ENCODE data around the gene CLRN1.

The CLRN1 gene

GRCh38 chr3:150898046-150898754 is 74.3 kb downstream of the CLRN1 start:
- Histone ChIP-seq H3K79me2 (ENCODE audit: low read length) (no peaks in the 10 kb centered on the region), H3K4me3 (ENCODE audit: low read length) (no peak overlapping the region), H3K4me2 (ENCODE audit: low read length) (no peak overlapping the region), H3K4me1 (ENCODE audit: low read length) (no peaks in the 10 kb centered on the region), H2AFZ (ENCODE audit: low read depth, low read length) (no peak overlapping the region), H3K9ac (ENCODE audit: low read length) (no peak overlapping the region), H3K27ac (ENCODE audit: low read length) (no peak overlapping the region), H3K36me3 (replicated peaks; ENCODE audit: low read depth, low read length) (no peaks in the 10 kb centered on the region), H3K27me3 (ENCODE audit: low read depth, low read length) (peaks cover 20% of the 10 kb centered on the region), H3K9me3 (ENCODE audit: insufficient read depth, low read length) (no peaks in the 10 kb centered on the region), H4K20me1 (ENCODE audit: insufficient read depth, low read length) (no peaks in the 10 kb centered on the region)
- no peak for TF ChIP-seq EZH2phosphoT487 (IDR thresholded peaks at IDR 0.05; ENCODE audit: low read depth)
- no peak for TF ChIP-seq CTCF (IDR thresholded peaks at IDR 0.05; ENCODE audit: low read depth, low read length)

DNA sequence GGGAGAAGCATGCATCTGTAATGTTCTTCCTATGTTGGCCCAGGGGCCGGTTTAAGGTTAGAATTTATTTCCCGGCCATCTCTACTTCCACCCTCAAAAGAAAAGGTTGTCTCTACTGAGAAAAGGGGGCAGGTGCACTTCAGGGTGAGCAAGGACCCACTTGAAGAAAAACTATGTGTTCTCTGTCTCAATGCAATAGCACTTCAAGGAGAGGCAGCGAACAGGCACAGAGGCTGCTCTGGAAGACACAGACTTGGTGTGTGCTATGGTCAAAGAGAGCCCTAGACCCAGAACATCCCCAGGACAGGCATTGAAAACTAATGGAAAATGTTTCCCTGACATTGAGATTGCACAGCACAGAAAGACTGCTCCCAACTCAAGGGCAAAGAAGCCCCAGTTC is 74.9 kb downstream of the CLRN1 start:
- no peaks in the 10 kb centered on the region for H3K36me3 ChIP-seq (replicated peaks; ENCODE audit: low read depth, low read length)
- no peak overlapping the region for H3K4me3 ChIP-seq (ENCODE audit: low read length)
- H3K9ac ChIP-seq (ENCODE audit: low read length), result no peak overlapping the region
- peaks cover 20% of the 10 kb centered on the region for H3K27me3 ChIP-seq (ENCODE audit: low read depth, low read length)
- H3K9me3 ChIP-seq (ENCODE audit: insufficient read depth, low read length), result no peaks in the 10 kb centered on the region
- no peak overlapping the region for H3K27ac ChIP-seq (ENCODE audit: low read length)
- H3K79me2 ChIP-seq (ENCODE audit: low read length), result no peaks in the 10 kb centered on the region
- no peaks in the 10 kb centered on the region for H4K20me1 ChIP-seq (ENCODE audit: insufficient read depth, low read length)
- H2AFZ ChIP-seq (ENCODE audit: low read depth, low read length), result no peak overlapping the region
- no peak overlapping the region for H3K4me2 ChIP-seq (ENCODE audit: low read length)
- no peak for TF ChIP-seq EZH2phosphoT487 (IDR thresholded peaks at IDR 0.05; ENCODE audit: low read depth)
- TF ChIP-seq CTCF (IDR thresholded peaks at IDR 0.05; ENCODE audit: low read depth, low read length), result no peak
- H3K4me1 ChIP-seq (ENCODE audit: low read length), result no peaks in the 10 kb centered on the region

DNA sequence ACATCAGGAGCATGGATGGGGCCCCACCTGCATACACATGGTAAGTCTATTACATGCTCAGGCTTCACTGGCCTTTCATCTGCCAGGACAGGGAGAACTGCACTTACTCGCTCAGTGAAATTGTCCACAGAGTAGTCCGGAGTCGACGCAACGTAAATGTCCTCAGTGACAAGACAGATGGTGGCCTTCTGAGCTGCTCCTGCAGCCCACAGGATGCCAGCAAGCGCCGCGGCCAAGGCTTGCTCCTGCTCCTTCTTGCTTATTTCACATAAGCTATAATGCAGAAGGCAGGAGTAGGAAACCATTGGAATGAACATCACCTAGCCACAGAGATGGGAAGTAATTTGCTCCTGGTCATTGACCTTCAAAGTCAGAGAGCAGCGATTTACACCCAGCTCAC is 81.7 kb downstream of the CLRN1 start:
- peaks cover 5% of the 10 kb centered on the region; the same call in 1 of the 2 replicates for H3K27me3 ChIP-seq (ENCODE audit: low read depth, low read length)
- H3K27ac ChIP-seq (ENCODE audit: low read length), result no peak overlapping the region
- H3K9ac ChIP-seq (ENCODE audit: low read length), result no peak overlapping the region
- no peak overlapping the region for H2AFZ ChIP-seq (ENCODE audit: low read depth, low read length)
- no peak overlapping the region for H3K4me3 ChIP-seq (ENCODE audit: low read length)
- no peaks in the 10 kb centered on the region for H3K36me3 ChIP-seq (replicated peaks; ENCODE audit: low read depth, low read length)
- no peaks in the 10 kb centered on the region for H3K79me2 ChIP-seq (ENCODE audit: low read length)
- no peak overlapping the region for H3K4me2 ChIP-seq (ENCODE audit: low read length)
- TF ChIP-seq EZH2phosphoT487 (IDR thresholded peaks at IDR 0.05; ENCODE audit: low read depth) (no peak), CTCF (IDR thresholded peaks at IDR 0.05; ENCODE audit: low read depth, low read length) (no peak)
- H3K4me1 ChIP-seq (ENCODE audit: low read length), result no peaks in the 10 kb centered on the region; the same call in 1 of the 2 replicates
- no peaks in the 10 kb centered on the region for H4K20me1 ChIP-seq (ENCODE audit: insufficient read depth, low read length)
- no peaks in the 10 kb centered on the region for H3K9me3 ChIP-seq (ENCODE audit: insufficient read depth, low read length)

DNA sequence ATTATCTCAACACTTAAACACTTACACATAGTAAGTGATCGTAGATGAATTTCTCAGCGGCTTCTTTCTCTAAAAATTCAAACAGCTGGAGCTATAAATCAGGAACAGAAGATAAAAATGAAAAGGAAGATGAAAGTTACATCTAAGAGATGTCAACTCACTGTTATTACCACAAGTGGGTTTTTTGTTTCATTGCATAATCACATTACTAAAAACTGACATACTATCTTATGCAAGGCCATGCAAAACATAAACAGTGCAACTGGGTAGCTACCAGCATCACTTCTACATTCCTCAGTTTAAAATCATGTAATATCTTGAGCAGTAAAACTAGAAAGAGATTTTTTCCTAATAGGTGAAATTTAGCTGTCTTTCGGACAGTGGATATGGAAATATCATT is 82.2 kb downstream of the CLRN1 start:
- H3K27me3 ChIP-seq (ENCODE audit: low read depth, low read length), result peaks cover 8% of the 10 kb centered on the region; the same call in 1 of the 2 replicates
- H3K4me2 ChIP-seq (ENCODE audit: low read length), result no peak overlapping the region
- H3K36me3 ChIP-seq (replicated peaks; ENCODE audit: low read depth, low read length), result no peaks in the 10 kb centered on the region
- no peak overlapping the region for H3K9ac ChIP-seq (ENCODE audit: low read length)
- H3K9me3 ChIP-seq (ENCODE audit: insufficient read depth, low read length), result no peaks in the 10 kb centered on the region
- no peak overlapping the region for H3K4me3 ChIP-seq (ENCODE audit: low read length)
- TF ChIP-seq EZH2phosphoT487 (IDR thresholded peaks at IDR 0.05; ENCODE audit: low read depth) (no peak), CTCF (IDR thresholded peaks at IDR 0.05; ENCODE audit: low read depth, low read length) (no peak)
- no peak overlapping the region for H3K27ac ChIP-seq (ENCODE audit: low read length)
- H2AFZ ChIP-seq (ENCODE audit: low read depth, low read length), result no peak overlapping the region
- no peaks in the 10 kb centered on the region for H4K20me1 ChIP-seq (ENCODE audit: insufficient read depth, low read length)
- H3K79me2 ChIP-seq (ENCODE audit: low read length), result no peaks in the 10 kb centered on the region
- H3K4me1 ChIP-seq (ENCODE audit: low read length), result no peaks in the 10 kb centered on the region; the same call in 1 of the 2 replicates

Measured in OCI-LY3 (cell line).